GM12865 (cell line): ENCODE data around the gene RAB1B.

Experiments
- DNase-seq: peaks from one replicate; pipeline ENCODE4 v3.0.0; 2010; ENCODE audit warnings: low read depth
- H3K4me3 ChIP-seq: 2 replicates; pipeline ENCODE4 v1.5.1; 2011; ENCODE audit warnings: mild to moderate bottlenecking, low read depth, low read length, control low read depth
- TF ChIP-seq, protein P1 (sequence below): IDR thresholded peaks from 2 replicates; pipeline ENCODE4 v1.5.1; 2011; ENCODE audit warnings: low read length, control low read depth, low read depth, inconsistent platforms; ENCODE audit not compliant: insufficient read depth; ENCODE audit errors: missing control alignments

Gene RAB1B

DNA sequence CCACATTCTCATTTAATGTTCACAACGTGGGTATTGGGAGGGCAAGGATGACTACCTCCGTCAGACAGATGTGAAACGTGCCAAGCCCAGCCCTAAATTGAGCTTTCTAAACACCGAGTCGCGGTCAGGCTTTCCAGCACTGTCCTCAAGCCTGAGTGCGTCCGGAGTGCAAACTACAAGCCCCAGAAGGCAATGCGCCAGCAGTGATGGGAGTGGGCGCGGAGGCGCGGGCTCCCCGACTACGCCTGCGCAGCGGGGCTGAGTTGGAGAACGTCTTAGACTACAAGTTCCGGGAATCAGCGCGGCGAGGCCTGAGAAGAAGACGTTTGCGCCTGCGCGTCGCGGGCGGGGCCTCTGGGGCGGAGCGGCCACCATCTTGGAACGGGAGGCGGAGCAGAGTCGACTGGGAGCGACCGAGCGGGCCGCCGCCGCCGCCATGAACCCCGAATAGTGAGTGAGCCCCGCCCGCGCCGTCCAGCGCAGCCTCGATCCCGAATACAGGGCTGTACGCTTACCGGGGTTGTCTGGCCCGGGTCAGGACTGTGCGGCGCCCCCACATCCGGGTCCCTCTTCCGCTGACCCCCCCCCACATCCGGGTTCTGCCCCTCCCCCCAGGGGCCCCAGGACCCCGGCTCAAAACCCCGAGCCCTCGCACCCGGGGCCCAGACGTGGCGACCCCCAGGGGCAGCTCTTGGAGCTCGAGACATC, at the start of gene RAB1B:
TSS of gene RAB1B (plus strand) at position 396 of the 708 bp plus-strand sequence. CDS start at position 437, 41 bp downstream.
- peak; percentile 100 for DNase-seq
- TF ChIP-seq, protein P1, sequence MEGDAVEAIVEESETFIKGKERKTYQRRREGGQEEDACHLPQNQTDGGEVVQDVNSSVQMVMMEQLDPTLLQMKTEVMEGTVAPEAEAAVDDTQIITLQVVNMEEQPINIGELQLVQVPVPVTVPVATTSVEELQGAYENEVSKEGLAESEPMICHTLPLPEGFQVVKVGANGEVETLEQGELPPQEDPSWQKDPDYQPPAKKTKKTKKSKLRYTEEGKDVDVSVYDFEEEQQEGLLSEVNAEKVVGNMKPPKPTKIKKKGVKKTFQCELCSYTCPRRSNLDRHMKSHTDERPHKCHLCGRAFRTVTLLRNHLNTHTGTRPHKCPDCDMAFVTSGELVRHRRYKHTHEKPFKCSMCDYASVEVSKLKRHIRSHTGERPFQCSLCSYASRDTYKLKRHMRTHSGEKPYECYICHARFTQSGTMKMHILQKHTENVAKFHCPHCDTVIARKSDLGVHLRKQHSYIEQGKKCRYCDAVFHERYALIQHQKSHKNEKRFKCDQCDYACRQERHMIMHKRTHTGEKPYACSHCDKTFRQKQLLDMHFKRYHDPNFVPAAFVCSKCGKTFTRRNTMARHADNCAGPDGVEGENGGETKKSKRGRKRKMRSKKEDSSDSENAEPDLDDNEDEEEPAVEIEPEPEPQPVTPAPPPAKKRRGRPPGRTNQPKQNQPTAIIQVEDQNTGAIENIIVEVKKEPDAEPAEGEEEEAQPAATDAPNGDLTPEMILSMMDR: no peak

DNA sequence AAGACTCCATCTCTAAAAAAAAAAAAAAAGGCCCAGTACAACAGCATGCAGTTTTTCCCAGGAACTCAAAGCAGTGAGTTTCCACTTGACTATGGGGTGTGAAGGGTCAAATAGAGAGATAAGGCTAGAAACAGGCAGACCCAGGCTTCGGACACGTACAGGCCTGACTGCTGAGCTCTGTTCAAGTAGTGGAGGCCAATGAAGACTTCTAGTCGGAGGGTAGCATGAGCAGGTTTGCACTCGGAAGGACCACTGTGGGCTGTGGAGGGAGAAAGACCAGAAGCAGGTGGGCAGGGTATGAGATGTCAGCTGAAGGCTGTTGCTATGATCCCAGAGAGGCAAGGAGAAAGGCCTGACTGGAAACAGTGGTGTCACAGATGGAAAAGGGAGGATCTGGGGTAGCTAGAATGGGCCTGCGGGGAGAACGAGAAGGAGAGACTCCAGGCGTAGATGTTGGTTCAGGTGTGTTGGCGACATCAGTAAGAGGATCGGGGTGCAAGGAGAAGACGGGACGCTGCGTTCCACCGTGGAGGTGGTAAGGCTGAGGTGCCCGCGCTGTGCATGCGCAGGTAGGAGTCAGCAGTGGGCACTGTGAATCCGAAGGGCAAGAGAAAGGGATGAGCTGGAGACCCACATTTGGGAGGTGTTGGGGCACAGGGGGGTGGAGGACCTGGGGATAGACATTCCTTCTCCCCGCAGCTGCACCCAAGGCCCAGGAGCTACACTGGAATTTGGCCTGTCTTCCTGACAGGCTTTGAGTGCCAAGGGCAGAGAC, 49.4 kb upstream of the RAB1B start:
- TF ChIP-seq, protein P1: no peak
- no peak for DNase-seq
- no peak overlapping the region for H3K4me3 ChIP-seq

More for the DNA sequence above, at the start of gene RAB1B:
- H3K4me3 ChIP-seq: peak within 1 kb of the TSS; percentile 99

DNA sequence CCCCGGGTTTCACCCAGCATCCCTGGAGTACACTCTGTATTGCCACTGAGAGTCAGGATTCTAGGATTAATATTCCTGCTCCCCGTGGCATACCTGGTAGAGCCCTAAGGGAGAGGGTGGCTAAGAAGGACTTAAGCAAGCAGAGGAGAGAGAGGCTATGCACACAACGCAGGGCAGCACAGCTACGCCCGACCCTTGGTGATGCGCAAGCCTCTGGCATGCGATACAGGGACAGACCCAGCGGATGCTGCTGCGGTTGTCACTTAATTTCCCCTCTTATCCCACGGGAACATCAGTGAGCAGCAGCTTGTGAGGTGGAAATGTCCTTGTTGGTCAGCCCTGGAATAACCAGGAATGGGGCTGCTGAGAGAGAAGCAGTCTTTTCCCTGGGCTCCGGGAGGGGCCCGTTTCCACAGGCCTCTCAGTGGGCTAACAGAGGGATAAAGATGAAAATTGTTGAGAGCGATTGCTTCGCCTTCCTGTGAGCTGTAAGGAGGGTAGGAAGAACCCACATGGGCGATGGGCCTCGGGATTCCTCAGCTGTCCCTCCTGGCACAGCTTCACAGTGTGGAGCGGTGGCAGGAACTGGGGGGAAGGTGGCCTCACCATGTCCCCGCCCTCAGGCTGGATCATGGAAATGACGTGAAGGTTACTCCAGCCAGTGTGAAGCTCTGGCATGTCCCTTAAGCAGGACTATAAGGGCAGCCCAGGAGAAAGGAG, 48.4 kb upstream of the RAB1B start:
- H3K4me3 ChIP-seq: no peak overlapping the region
- TF ChIP-seq, protein P1: no peak
- DNase-seq: no peak

DNA sequence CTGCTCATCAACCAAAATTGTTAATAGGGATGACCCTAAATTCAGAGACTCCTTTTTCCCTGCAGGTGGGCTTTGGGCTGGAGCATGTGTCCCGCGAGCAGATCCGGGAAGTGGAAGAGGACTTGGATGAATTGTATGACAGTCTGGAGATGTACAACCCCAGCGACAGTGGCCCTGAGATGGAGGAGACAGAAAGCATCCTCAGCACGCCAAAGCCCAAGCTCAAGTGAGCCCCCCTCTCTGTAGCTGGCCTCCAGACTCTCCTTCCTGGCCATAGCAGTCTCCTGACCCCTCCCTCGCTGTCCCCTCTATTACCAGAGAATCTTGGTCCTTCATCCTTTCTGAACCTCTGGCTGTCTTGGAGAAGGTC, 47.9 kb upstream of the RAB1B start:
- H3K4me3 ChIP-seq: no peak overlapping the region
- TF ChIP-seq, protein P1: no peak
- no peak for DNase-seq

- no peak for DNase-seq
- TF ChIP-seq, protein P1: no peak
- no peak overlapping the region for H3K4me3 ChIP-seq
Measured at GRCh38 chr11:66221012-66221411, 47.4 kb upstream of the RAB1B start.

DNA sequence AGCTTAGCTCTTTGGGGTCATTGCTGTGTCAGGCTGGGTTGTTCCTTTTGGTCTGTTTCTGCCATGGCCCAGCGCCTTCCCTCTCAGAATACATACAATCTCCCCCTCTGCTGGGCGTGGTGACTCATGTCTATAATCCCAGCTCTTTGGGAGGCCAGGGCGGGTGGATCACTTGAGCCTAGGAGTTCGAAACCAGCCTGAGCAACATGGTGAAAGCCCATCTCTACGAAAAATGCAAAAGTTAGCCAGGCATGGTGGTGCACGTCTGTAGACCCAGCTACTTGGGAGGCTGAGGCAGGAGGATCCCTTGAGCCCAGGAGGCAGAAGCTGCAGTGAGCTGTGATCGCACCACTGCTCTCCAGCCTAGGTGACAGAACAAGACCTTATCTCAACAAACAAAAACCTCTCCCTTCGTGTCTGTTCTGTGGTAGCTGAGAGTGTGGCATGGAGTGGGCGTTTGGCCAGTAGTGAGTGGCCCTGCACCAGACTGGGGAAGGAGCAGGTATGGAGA, 46.7 kb upstream of the RAB1B start:
- no peak overlapping the region for H3K4me3 ChIP-seq
- TF ChIP-seq, protein P1: no peak
- DNase-seq: peak; percentile 69
